Stomach (tissue), 9 donors: Measurements from ENCODE around the gene CAMSAP1. TPM values are rescaled to one million over a fixed set of nuclear protein-coding genes. Genes with fewer than 3 reads are reported as not detected.
A peak's percentile ranks its signal among the peaks of the same experiment; 100 is the strongest.

ENCODE experiments used
- DNase-seq, 2 donors: peaks; one replicate each; pipeline versions ENCODE4 v3.0.0 to v3.0.0-alpha.2; 2013 to 2019
- H3K27ac ChIP-seq, 5 donors: fragments of 200-600 bp in 4 of 5; sonication (generic) in 4 of 5; one replicate each; pipeline ENCODE4 v1.5.1; 2013 to 2019; ENCODE audit warnings: mild to moderate bottlenecking in 1 of 5, moderate library complexity in 1 of 5
- H3K27me3 ChIP-seq, 3 donors: fragments of 200-600 bp; sonication (generic); one replicate each; pipeline ENCODE4 v1.5.1; 2017 to 2019; ENCODE audit warnings: mixed run types in 1 of 3
- H3K36me3 ChIP-seq, 4 donors: fragments of 200-600 bp; sonication (generic); 1 replicate in 3 of 4; 2 replicates in 1 of 4; pipeline ENCODE4 v1.5.1; 2016 to 2019
- H3K4me1 ChIP-seq, 4 donors: fragments of 200-600 bp; sonication (generic); one replicate each; pipeline ENCODE4 v1.5.1; 2016 to 2019
- H3K4me3 ChIP-seq, 4 donors: fragments of 200-600 bp; sonication (generic) in 3 of 4; one replicate each; pipeline ENCODE4 v1.5.1; 2016 to 2019; ENCODE audit warnings: mild to moderate bottlenecking in 1 of 4
- H3K9me3 ChIP-seq, 4 donors: fragments of 200-600 bp; sonication (generic); one replicate each; pipeline ENCODE4 v1.5.1; 2016 to 2019
- CTCF ChIP-seq, 7 experiments: fragments of 450-650 bp in 4 of 7; fragments of 200-600 bp in 3 of 7; sonication (generic) in 3 of 7; IDR thresholded peaks; one replicate each; pipeline ENCODE4 v1.5.1; 2016 to 2019; ENCODE audit warnings: antibody characterized with exemption in 7 of 7, control low read depth in 2 of 7, mild to moderate bottlenecking in 1 of 7
- EP300 ChIP-seq: sonication (generic); formaldehyde crosslinking; IDR thresholded peaks from one replicate; pipeline ENCODE4 v1.6.1; 2017; ENCODE audit warnings: antibody characterized with exemption
- POLR2A ChIP-seq, 4 donors: fragments of 450-650 bp; IDR thresholded peaks; one replicate each; pipeline ENCODE4 v1.6.1; 2016; ENCODE audit warnings: antibody characterized with exemption in 4 of 4, control low read depth in 2 of 4, mild to moderate bottlenecking in 1 of 4, moderate library complexity in 1 of 4
- POLR2AphosphoS5 ChIP-seq, 3 donors: sonication (generic); formaldehyde crosslinking; IDR thresholded peaks; one replicate each; pipeline ENCODE4 v1.6.1; 2016; ENCODE audit warnings: antibody characterized with exemption in 3 of 3
- WGBS, 5 donors: extraction: QIAGEN DNeasy Blood & Tissue Kit in 3 of 5; methylation state at CpG; one replicate each; pipeline versions ENCODE4 v1.1.5 to v1.1.7; 2013 to 2018; 5-methylcytosine and 5-hydroxymethylcytosine counted together
- intact Hi-C: fragments of 100-400 bp; cut with DNase I; formaldehyde crosslinking; loops from one replicate; pipeline ENCODE4 v1.15.1; 2023; ENCODE audit warnings: low total_unique reads
- polyA plus RNA-seq, 3 donors: library from polyadenylated mRNA; stranded (reverse); fragments of 200-250 nt; gene quantifications; one replicate each; pipeline ENCODE4 v1.2.3, GENCODE V29; 2013
- total RNA-seq, 5 donors: library from RNA; depleted of rRNA; stranded (reverse); fragments of >200 nt; gene quantifications; one replicate each; pipeline versions ENCODE4 v1.1.0 to v1.2.3, GENCODE V29; 2014 to 2016
- donor health status: healthy with polysubstance abuse.
- donor health status: Bipolar disorder and iron deficiency.
- donor health status: healthy.

Gene CAMSAP1
- total and polyA plus RNA-seq, 8 donors = 2.4 to 238 (median 12.7) TPM

GRCh38 chr9:135815413-135815812 is 91.9 kb downstream of the CAMSAP1 start:
- Histone ChIP-seq H3K27ac (no peak overlapping the region), H3K36me3 (peaks cover 83 to 100% (median 100%) of the 10 kb centered on the region in 4 donors), H3K9me3 (no peaks in the 10 kb centered on the region), H3K27me3 (no peaks in the 10 kb centered on the region), H3K4me3 (no peak overlapping the region), H3K4me1 (no peaks in the 10 kb centered on the region)
- WGBS, 5 donors = 89 to 98% (median 94%) methylated on average over 4 of the region's 4 CpGs
- intact Hi-C loops = no loop called here
- no peak for DNase-seq
- TF ChIP-seq EP300 (no peak), POLR2AphosphoS5 (IDR thresholded peaks at IDR 0.05) (no peak), POLR2A (IDR thresholded peaks at IDR 0.05) (no peak), CTCF (IDR thresholded peaks at IDR 0.05) (no peak)

- Histone ChIP-seq H3K4me3 (no peak overlapping the region), H3K27ac (no peak overlapping the region), H3K4me1 (no peaks in the 10 kb centered on the region), H3K9me3 (no peaks in the 10 kb centered on the region), H3K36me3 (peaks cover 78 to 100% (median 100%) of the 10 kb centered on the region in 4 donors), H3K27me3 (no peaks in the 10 kb centered on the region)
- no peak for DNase-seq
- no peak for TF ChIP-seq EP300
- intact Hi-C loops = no loop called here
- WGBS, 5 donors = 92 to 97% (median 95%) methylated on average over 12 of the region's 12 CpGs
Measured at GRCh38 chr9:135814421-135815095, 92.8 kb downstream of the CAMSAP1 start.

DNA sequence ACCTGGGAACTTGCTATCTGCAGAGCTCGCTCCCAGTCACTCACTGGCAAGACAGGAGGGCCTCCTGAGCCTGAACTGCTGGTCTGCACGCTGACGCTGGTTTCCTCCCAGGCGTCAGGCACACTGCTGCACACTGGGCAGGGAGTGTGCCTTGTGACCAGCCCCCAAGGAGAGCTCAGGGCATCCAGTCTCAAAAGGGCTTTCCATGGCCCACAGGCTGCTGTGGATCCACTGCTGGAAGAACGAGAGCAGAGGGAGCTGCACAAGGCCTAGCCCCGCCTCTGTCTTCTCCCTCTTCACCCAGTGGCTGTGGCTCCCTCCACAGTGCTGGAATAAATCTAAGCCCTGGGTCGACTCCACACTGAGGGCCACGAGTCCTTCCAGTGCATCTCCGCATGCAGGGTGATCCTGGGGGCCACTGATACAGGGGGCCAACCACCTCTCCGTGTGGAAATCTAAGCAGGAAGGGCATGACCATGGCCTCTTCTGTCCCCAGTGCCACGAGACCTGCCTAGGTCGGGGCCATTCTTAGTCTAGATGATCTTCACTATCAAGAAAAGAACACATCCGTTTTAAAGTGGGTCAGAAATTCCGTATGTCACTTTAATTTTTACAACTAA is 93.6 kb downstream of the CAMSAP1 start:
- no peak for DNase-seq
- no peaks in the 10 kb centered on the region for H3K27me3 ChIP-seq
- no peak overlapping the region for H3K27ac ChIP-seq
- TF ChIP-seq POLR2AphosphoS5 (IDR thresholded peaks at IDR 0.05) (no peak), EP300 (no peak), POLR2A (IDR thresholded peaks at IDR 0.05) (no peak), CTCF (IDR thresholded peaks at IDR 0.05) (no peak)
- H3K4me1 ChIP-seq = no peaks in the 10 kb centered on the region
- 89 to 93% (median 90%) methylated on average over 10 to 14 of the region's 14 CpGs for WGBS, 5 donors
- no peaks in the 10 kb centered on the region for H3K9me3 ChIP-seq
- H3K36me3 ChIP-seq = peaks cover 76 to 100% (median 100%) of the 10 kb centered on the region in 4 donors
- intact Hi-C loops = no loop called here
- no peak overlapping the region for H3K4me3 ChIP-seq

- H3K4me3 ChIP-seq = no peak overlapping the region
- H3K9me3 ChIP-seq = no peaks in the 10 kb centered on the region
- no peak for TF ChIP-seq CTCF (IDR thresholded peaks at IDR 0.05)
- TF ChIP-seq POLR2A (IDR thresholded peaks at IDR 0.05) = no peak
- TF ChIP-seq EP300 = no peak
- TF ChIP-seq POLR2AphosphoS5 (IDR thresholded peaks at IDR 0.05) = no peak
- intact Hi-C loops = no loop called here
- H3K36me3 ChIP-seq = peaks cover 68 to 96% (median 94%) of the 10 kb centered on the region in 4 donors
- WGBS, 5 donors = 93 to 97% (median 95%) methylated on average over 13 of the region's 13 CpGs
- H3K27ac ChIP-seq = no peak overlapping the region
- DNase-seq = no peak
- no peaks in the 10 kb centered on the region for H3K27me3 ChIP-seq
- no peaks in the 10 kb centered on the region for H3K4me1 ChIP-seq
Measured at GRCh38 chr9:135812961-135813360, 94.4 kb downstream of the CAMSAP1 start.

DNA sequence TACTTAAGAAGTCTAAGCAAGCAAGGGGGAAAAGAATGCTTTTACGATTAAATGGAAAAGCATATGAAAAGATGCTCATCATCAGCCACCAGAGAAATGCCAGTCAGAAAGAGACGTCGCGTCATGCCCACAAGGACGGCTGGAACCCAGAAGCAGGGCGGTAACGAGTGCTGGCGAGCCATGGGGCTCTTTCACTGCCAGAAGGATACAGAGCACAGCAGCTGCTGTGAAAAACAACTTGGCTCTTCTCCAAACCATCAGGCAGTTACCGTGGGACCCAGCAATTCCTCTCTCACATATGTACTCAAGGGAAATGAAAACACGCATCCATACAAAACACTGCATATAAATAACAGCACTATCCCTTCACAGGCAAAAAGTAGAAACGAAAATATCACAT is 95.5 kb downstream of the CAMSAP1 start:
- 80 to 91% (median 82%) methylated on average over 11 of the region's 11 CpGs for WGBS, 5 donors
- Histone ChIP-seq H3K27ac (no peak overlapping the region), H3K27me3 (no peaks in the 10 kb centered on the region), H3K4me3 (no peak overlapping the region), H3K9me3 (no peaks in the 10 kb centered on the region), H3K36me3 (peaks cover 56 to 85% (median 84%) of the 10 kb centered on the region in 4 donors), H3K4me1 (no peaks in the 10 kb centered on the region)
- TF ChIP-seq POLR2A (IDR thresholded peaks at IDR 0.05) (no peak), EP300 (no peak), POLR2AphosphoS5 (IDR thresholded peaks at IDR 0.05) (no peak), CTCF (IDR thresholded peaks at IDR 0.05) (no peak)
- intact Hi-C loops = no loop called here
- peak in 1 of 2 donors; percentile 47 for DNase-seq
